Measurements from ENCODE around the gene MLLT10. TPM values are rescaled to one million over a fixed set of nuclear protein-coding genes. Genes with fewer than 3 reads are reported as not detected.

The MLLT10 gene
- total and polyA plus RNA-seq, 9 of the 15 experiments (the other 6 are each of a cell fraction or from before 2014, with no cell fraction given) = 18.8 to 81.4 (median 64.2) TPM

- no peak for TF ChIP-seq PBX2 (CRISPR knock-in tag; IDR thresholded peaks at IDR 0.05; ENCODE audit: low read depth)
- TF ChIP-seq PBX2 (tag; conservative IDR thresholded peaks at IDR 0.05; ENCODE audit: low read depth) = no peak
- TF ChIP-seq FOXA3 (CRISPR knock-in tag; conservative IDR thresholded peaks at IDR 0.05 in 1 of 2, IDR thresholded peaks at IDR 0.05 in 1 of 2) = 0 out of 4 replicates have a peak, but pooled peaks of 1 of the 2 experiments have one; percentile 22
- TF ChIP-seq ZBTB43 (CRISPR knock-in tag; IDR thresholded peaks at IDR 0.05) = no peak
These were observed 223.3 kb downstream of the MLLT10 start (continued) for GRCh38 chr10:21757185-21757901.

GRCh38 chr10:21758239-21758638 lies 224.2 kb downstream of the MLLT10 start:
- FAIRE-seq (no peak), DNase-seq (ENCODE audit: extremely low read depth in 1 of 4, low spot score in 3 of 4) (no peak), ATAC-seq (no peak)
- Histone ChIP-seq H3K27me3 (ENCODE audit: control insufficient read depth in 2 of 2, insufficient read depth in 2 of 2, low read length in 2 of 2) (no peaks in the 10 kb centered on the region), H3K79me2 (ENCODE audit: control insufficient read depth, insufficient read depth, low read length) (no peaks in the 10 kb centered on the region), H3K4me2 (ENCODE audit: insufficient read depth, low read length) (no peak overlapping the region), H3K9me1 (ENCODE audit: control insufficient read depth, insufficient read depth, low read length) (no peaks in the 10 kb centered on the region), H3K4me3 (no peak overlapping the region), H3K9ac (ENCODE audit: insufficient read depth in 1 of 2, low read depth in 2 of 2, low read length in 2 of 2) (no peak overlapping the region), H3K9me3 (replicated peaks; ENCODE audit: control insufficient read depth, insufficient read depth, low read depth, low read length) (no peaks in the 10 kb centered on the region), H3K4me1 (replicated peaks in 1 of 2; ENCODE audit: control insufficient read depth in 2 of 2, insufficient read depth in 2 of 2, low read length in 2 of 2) (peaks cover 0 to 16% of the 10 kb centered on the region in 2 experiments; a peak in 3 of 5 replicates), H3K27ac (ENCODE audit: extremely low read depth, low read depth, low read length) (no peak overlapping the region), H3K36me3 (ENCODE audit: control insufficient read depth, insufficient read depth, low read length) (peaks cover 32% of the 10 kb centered on the region; the same call in 1 of the 3 replicates), H2AFZ (ENCODE audit: low read depth, low read length) (no peak overlapping the region), H4K20me1 (replicated peaks; ENCODE audit: control insufficient read depth, insufficient read depth, low read length) (no peaks in the 10 kb centered on the region)
- WGBS (ENCODE audit: insufficient coverage, low coverage, missing lambda C conversion rate) = 92% methylated on average over 14 of the region's 14 CpGs
- POLR2A ChIA-PET = interaction anchor here (0.6 to 1.9 kb wide), 4 partner anchors 10 to 53 kb away, joined by 3 to 8 read pairs (median 4); no protein-coding TSS in a partner anchor
- in situ Hi-C loops (cut with MboI) = no loop called here
- CTCF ChIA-PET (ENCODE audit: low intra/inter-chr PET ratio) = no interaction called here
- no TSS peak for BruUV-seq (replicated peaks)
- intact Hi-C loops (cut with micrococcal nuclease) = no loop called here
- TF ChIP-seq ETV6 (IDR thresholded peaks at IDR 0.05; ENCODE audit: borderline replicate concordance in 1 of 2, low read depth in 2 of 2, low read length in 1 of 2) = no peak
- no peak for TF ChIP-seq ETV6 (CRISPR knock-in tag; IDR thresholded peaks at IDR 0.05; ENCODE audit: borderline replicate concordance)
- TF ChIP-seq ZNF644 (tag; IDR thresholded peaks at IDR 0.05; ENCODE audit: low read depth) = no peak
- no peak for TF ChIP-seq TFE3 (CRISPR knock-in tag; IDR thresholded peaks at IDR 0.05)
- no peak for TF ChIP-seq HLTF (IDR thresholded peaks at IDR 0.05)
- TF ChIP-seq KDM2B (CRISPR knock-in tag; IDR thresholded peaks at IDR 0.05) = no peak
- no peak for TF ChIP-seq CBX3 (IDR thresholded peaks at IDR 0.05; ENCODE audit: borderline replicate concordance in 1 of 2, low read length in 2 of 2)
- TF ChIP-seq ZNF75A (CRISPR knock-in tag; IDR thresholded peaks at IDR 0.05) = no peak
- no peak for TF ChIP-seq SP2 (IDR thresholded peaks at IDR 0.05; ENCODE audit: extremely low read depth, low read depth, low read length, poor library complexity, severe bottlenecking)
